HG02870 (cell line): ENCODE data around the gene MGAT4C.

Source experiments
- ATAC-seq: cut with Tn5 transposase; IDR thresholded peaks from one replicate; pipeline ENCODE4 v1.9.1; 2021; ENCODE audit warnings: mild to moderate bottlenecking, moderate library complexity; ENCODE audit not compliant: unreplicated experiment

MGAT4C gene

GRCh38 chr12:85985996-85986395 lies 270.2 kb downstream of the MGAT4C start:
- ATAC-seq = no peak

GRCh38 chr12:85983601-85984000 lies 272.6 kb downstream of the MGAT4C start:
- no peak for ATAC-seq

- ATAC-seq = no peak
Measured at GRCh38 chr12:85979641-85980040, 276.6 kb downstream of the MGAT4C start.

- no peak for ATAC-seq
Measured at GRCh38 chr12:85975716-85976115, 280.5 kb downstream of the MGAT4C start.

GRCh38 chr12:85971800-85972199 lies 284.4 kb downstream of the MGAT4C start:
- ATAC-seq = no peak

GRCh38 chr12:85968606-85969005 lies 287.6 kb downstream of the MGAT4C start:
- ATAC-seq = no peak

- no peak for ATAC-seq
Measured at GRCh38 chr12:85963326-85963725, 292.9 kb downstream of the MGAT4C start.

GRCh38 chr12:85956081-85956480 lies 300.1 kb downstream of the MGAT4C start:
- no peak for ATAC-seq

GRCh38 chr12:85955127-85955526 lies 301.1 kb downstream of the MGAT4C start:
- ATAC-seq = no peak

- ATAC-seq = no peak
Measured at GRCh38 chr12:85951823-85952222, 304.4 kb downstream of the MGAT4C start.

GRCh38 chr12:85949253-85949652 lies 306.9 kb downstream of the MGAT4C start:
- no peak for ATAC-seq

- ATAC-seq = no peak
Measured at GRCh38 chr12:85948340-85948739, 307.9 kb downstream of the MGAT4C start.

GRCh38 chr12:85947286-85947685 lies 308.9 kb downstream of the MGAT4C start:
- no peak for ATAC-seq

GRCh38 chr12:85946375-85946774 lies 309.8 kb downstream of the MGAT4C start:
- ATAC-seq = no peak

GRCh38 chr12:85927166-85927565 lies 329.0 kb downstream of the MGAT4C start:
- ATAC-seq = no peak

GRCh38 chr12:85923767-85924331 lies 332.3 kb downstream of the MGAT4C start:
- ATAC-seq = no peak

- ATAC-seq = peak; percentile 66
Measured at GRCh38 chr12:85920324-85920947, 335.8 kb downstream of the MGAT4C start.
